HG03175 (cell line): ENCODE measurements around the gene B4GALT3.
A peak's percentile ranks its signal among the peaks of the same experiment; 100 is the strongest.

Experiments used
- ATAC-seq: cut with Tn5 transposase; IDR thresholded peaks from one replicate; pipeline ENCODE4 v1.9.1; 2021; ENCODE audit warnings: mild to moderate bottlenecking, moderate library complexity; ENCODE audit not compliant: unreplicated experiment

Gene B4GALT3

GRCh38 chr1:161164901-161165610 lies 12.3 kb downstream of the B4GALT3 start:
- no peak for ATAC-seq

- no peak for ATAC-seq
These were observed 13.5 kb downstream of the B4GALT3 start for GRCh38 chr1:161163793-161164192.

GRCh38 chr1:161162806-161163205 lies 14.5 kb downstream of the B4GALT3 start:
- ATAC-seq, result no peak

GRCh38 chr1:161162052-161162451 lies 15.3 kb downstream of the B4GALT3 start:
- no peak for ATAC-seq

- ATAC-seq, result no peak
These were observed 15.7 kb downstream of the B4GALT3 start for GRCh38 chr1:161161652-161162051.

- ATAC-seq, result no peak
These were observed 16.6 kb downstream of the B4GALT3 start for GRCh38 chr1:161160671-161161145.

- ATAC-seq, result no peak
These were observed 17.4 kb downstream of the B4GALT3 start for GRCh38 chr1:161159913-161160243.

- ATAC-seq, result peak; percentile 80
These were observed 18.0 kb downstream of the B4GALT3 start, which contains the start of gene USP21 for GRCh38 chr1:161159087-161159912. USP21 (plus strand) TSS chr1:161159500; CDS start chr1:161160641, 1,141 bp downstream.

- ATAC-seq, result no peak
These were observed 18.8 kb downstream of the B4GALT3 start for GRCh38 chr1:161158316-161159010.

- ATAC-seq, result no peak
These were observed 19.4 kb downstream of the B4GALT3 start for GRCh38 chr1:161157867-161158266.

GRCh38 chr1:161153682-161154337 lies 23.5 kb downstream of the B4GALT3 start, which contains the start of gene UFC1:
UFC1 (plus strand) TSS chr1:161153978; CDS start chr1:161153998, 20 bp downstream.
- peak; percentile 91 for ATAC-seq

GRCh38 chr1:161153176-161153575 lies 24.1 kb downstream of the B4GALT3 start:
- ATAC-seq, result no peak

GRCh38 chr1:161145832-161146231 lies 31.5 kb downstream of the B4GALT3 start:
- ATAC-seq, result no peak

- no peak for ATAC-seq
These were observed 36.4 kb downstream of the B4GALT3 start for GRCh38 chr1:161140755-161141400.

GRCh38 chr1:161139766-161140165 lies 37.5 kb downstream of the B4GALT3 start:
- ATAC-seq, result no peak

GRCh38 chr1:161138431-161138830 lies 38.9 kb downstream of the B4GALT3 start:
- ATAC-seq, result no peak

GRCh38 chr1:161137881-161138280 lies 39.4 kb downstream of the B4GALT3 start:
- no peak for ATAC-seq

- ATAC-seq, result peak; percentile 3
These were observed 44.0 kb downstream of the B4GALT3 start for GRCh38 chr1:161133220-161133740.

GRCh38 chr1:161132410-161133219 lies 44.7 kb downstream of the B4GALT3 start, which contains the start of gene DEDD:
DEDD (minus strand) TSS chr1:161132667; CDS start chr1:161124462, 8,205 bp downstream.
- peak; percentile 96 for ATAC-seq
